Trophoblast cell (in vitro differentiated cells and primary cell): ENCODE results near the gene PELI2.

ENCODE experiments used
- DNase-seq, 2 donors: peaks; one replicate each; pipeline ENCODE4 v3.0.0-alpha.2; 2016
- H2AFZ ChIP-seq: 2 replicates; pipeline ENCODE4 v1.6.1; 2013; ENCODE audit warnings: low read length, moderate library complexity, mild to moderate bottlenecking; ENCODE audit not compliant: insufficient read depth, poor library complexity
- H2AK5ac ChIP-seq: 2 replicates; pipeline ENCODE4 v1.6.1; 2013; ENCODE audit warnings: mild to moderate bottlenecking, low read length
- H2BK120ac ChIP-seq: 2 replicates; pipeline ENCODE4 v1.6.1; 2013; ENCODE audit warnings: low read length, mild to moderate bottlenecking, moderate library complexity; ENCODE audit not compliant: insufficient read depth, poor library complexity
- H2BK12ac ChIP-seq: 2 replicates; pipeline ENCODE4 v1.6.1; 2013; ENCODE audit warnings: mild to moderate bottlenecking, low read length, moderate library complexity
- H2BK5ac ChIP-seq: 2 replicates; pipeline ENCODE4 v1.6.1; 2013; ENCODE audit warnings: low read length, low read depth, moderate library complexity, mild to moderate bottlenecking; ENCODE audit not compliant: poor library complexity
- H3K14ac ChIP-seq: 2 replicates; pipeline ENCODE4 v1.6.1; 2013; ENCODE audit warnings: mild to moderate bottlenecking, low read length
- H3K18ac ChIP-seq: 2 replicates; pipeline ENCODE4 v1.6.1; 2013; ENCODE audit warnings: mild to moderate bottlenecking, low read length
- H3K23ac ChIP-seq: 2 replicates; pipeline ENCODE4 v1.6.1; 2013; ENCODE audit warnings: low read length
- H3K27ac ChIP-seq: 2 replicates; pipeline ENCODE4 v1.5.1; 2013; ENCODE audit warnings: low read depth, mild to moderate bottlenecking, inconsistent platforms, low read length, moderate library complexity
- H3K27me3 ChIP-seq: 2 replicates; pipeline ENCODE4 v1.6.1; 2013; ENCODE audit warnings: inconsistent platforms, mild to moderate bottlenecking, low read length, moderate library complexity; ENCODE audit not compliant: insufficient read depth
- H3K36me3 ChIP-seq, 2 experiments: 1 replicate in 1 of 2; 2 replicates in 1 of 2; pipeline ENCODE4 v1.6.1; 2013; ENCODE audit warnings: low read length in 2 of 2, mild to moderate bottlenecking in 2 of 2, moderate library complexity in 1 of 2; ENCODE audit not compliant: insufficient read depth in 2 of 2, control insufficient read depth in 1 of 2
- H3K4ac ChIP-seq: 2 replicates; pipeline ENCODE4 v1.6.1; 2013; ENCODE audit warnings: low read depth, mild to moderate bottlenecking, low read length, moderate library complexity
- H3K4me1 ChIP-seq, 2 experiments: 1 replicate in 1 of 2; 2 replicates in 1 of 2; pipeline ENCODE4 v1.6.1; 2013; ENCODE audit warnings: low read length in 2 of 2, mild to moderate bottlenecking in 2 of 2, moderate library complexity in 1 of 2; ENCODE audit not compliant: insufficient read depth in 2 of 2, control insufficient read depth in 1 of 2
- H3K4me2 ChIP-seq: 2 replicates; pipeline ENCODE4 v1.6.1; 2013; ENCODE audit warnings: inconsistent platforms, mild to moderate bottlenecking, low read length, moderate library complexity
- H3K4me3 ChIP-seq: 2 replicates; pipeline ENCODE4 v1.5.1; 2013; ENCODE audit warnings: mild to moderate bottlenecking, low read depth, low read length, inconsistent platforms
- H3K79me1 ChIP-seq: one replicate; pipeline ENCODE4 v1.6.1; 2013; ENCODE audit warnings: low read length
- H3K79me2 ChIP-seq: 2 replicates; pipeline ENCODE4 v1.6.1; 2013; ENCODE audit warnings: low read length, mild to moderate bottlenecking; ENCODE audit not compliant: control insufficient read depth, insufficient read depth, poor library complexity
- H3K9ac ChIP-seq: 2 replicates; pipeline ENCODE4 v1.6.1; 2013; ENCODE audit warnings: mild to moderate bottlenecking, low read length
- H3K9me3 ChIP-seq: 2 replicates; pipeline ENCODE4 v1.6.1; 2013; ENCODE audit warnings: low read depth, mild to moderate bottlenecking, control low read depth, inconsistent platforms, low read length; ENCODE audit not compliant: insufficient read depth
- H4K12ac ChIP-seq: 2 replicates; pipeline ENCODE4 v1.6.1; 2013; ENCODE audit warnings: low read depth, mild to moderate bottlenecking, low read length, moderate library complexity
- H4K8ac ChIP-seq: 2 replicates; pipeline ENCODE4 v1.6.1; 2013; ENCODE audit warnings: low read depth, mild to moderate bottlenecking, low read length, moderate library complexity
- H4K91ac ChIP-seq: one replicate; pipeline ENCODE4 v1.6.1; 2013; ENCODE audit warnings: low read depth, mild to moderate bottlenecking, low read length, moderate library complexity
- WGBS: extraction: QIAGEN DNeasy Blood & Tissue Kit; methylation state at CpG from one replicate; pipeline ENCODE4 v1.1.7; 2013; ENCODE audit warnings: missing lambda C conversion rate; ENCODE audit not compliant: insufficient read length, insufficient coverage; ENCODE audit errors: extremely low coverage; 5-methylcytosine and 5-hydroxymethylcytosine counted together

The PELI2 gene

DNA sequence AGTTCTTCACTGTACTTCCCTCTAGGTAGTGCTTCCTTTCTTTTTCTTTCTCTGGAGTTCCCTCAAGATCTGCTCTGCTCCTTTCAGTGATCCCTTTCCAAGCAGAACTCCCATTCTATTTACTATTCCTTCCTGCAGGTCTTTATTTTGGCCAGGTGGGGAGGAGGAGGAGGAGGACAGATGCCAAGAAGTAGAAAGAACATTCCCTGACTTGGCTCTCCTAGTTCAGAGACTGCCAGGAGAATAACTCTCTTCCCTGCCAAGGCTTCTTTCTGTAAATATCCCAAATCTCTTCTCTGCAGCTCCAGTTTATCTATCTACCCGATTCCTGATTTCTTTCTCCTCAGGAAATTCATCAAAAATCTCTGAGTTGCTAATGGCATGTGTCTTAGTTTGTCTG is 231.7 kb downstream of the PELI2 start:
- H2BK120ac ChIP-seq = no peak overlapping the region
- H3K4me2 ChIP-seq = no peak overlapping the region
- H3K4ac ChIP-seq = no peak overlapping the region
- H2AK5ac ChIP-seq = no peak overlapping the region
- no peak overlapping the region for H3K18ac ChIP-seq
- H3K9me3 ChIP-seq = no peaks in the 10 kb centered on the region
- H4K91ac ChIP-seq = no peak overlapping the region
- H3K23ac ChIP-seq = no peak overlapping the region
- H3K36me3 ChIP-seq = no peaks in the 10 kb centered on the region
- no peak overlapping the region for H2AFZ ChIP-seq
- H3K79me2 ChIP-seq = no peaks in the 10 kb centered on the region
- no peak for DNase-seq
- no peak overlapping the region for H3K4me3 ChIP-seq
- H3K4me1 ChIP-seq = no peaks in the 10 kb centered on the region
- no peak overlapping the region for H3K27ac ChIP-seq
- no peak overlapping the region for H2BK5ac ChIP-seq
- H2BK12ac ChIP-seq = no peak overlapping the region
- H3K79me1 ChIP-seq = no peaks in the 10 kb centered on the region
- WGBS = no CpG with 5 or more reads among the region's 1 CpG
- H3K9ac ChIP-seq = no peak overlapping the region
- H3K27me3 ChIP-seq = no peaks in the 10 kb centered on the region
- H3K14ac ChIP-seq = no peak overlapping the region
- H4K8ac ChIP-seq = no peak overlapping the region
- H4K12ac ChIP-seq = no peak overlapping the region
